DOHH2 (cell line): ENCODE data around the gene DIDO1.

Source experiments
- CTCF ChIP-seq: fragments of 200-600 bp; sonication (generic); IDR thresholded peaks from one replicate; pipeline ENCODE4 v1.5.1; 2014; ENCODE audit warnings: antibody characterized with exemption, mild to moderate bottlenecking, low read depth, low read length; ENCODE audit not compliant: poor library complexity, severe bottlenecking
- EZH2phosphoT487 ChIP-seq: fragments of 200-600 bp; sonication (generic); IDR thresholded peaks from 2 replicates; pipeline ENCODE4 v1.6.1; 2017; ENCODE audit warnings: borderline replicate concordance, mild to moderate bottlenecking, antibody characterized with exemption, low read length, moderate library complexity, mixed read lengths

- no peak for TF ChIP-seq CTCF
- TF ChIP-seq EZH2phosphoT487: no peak
These were observed 1.3 kb downstream of the DIDO1 start for GRCh38 chr20:62925076-62925419.
